Measurements from ENCODE around the gene TMEM163.

DNA sequence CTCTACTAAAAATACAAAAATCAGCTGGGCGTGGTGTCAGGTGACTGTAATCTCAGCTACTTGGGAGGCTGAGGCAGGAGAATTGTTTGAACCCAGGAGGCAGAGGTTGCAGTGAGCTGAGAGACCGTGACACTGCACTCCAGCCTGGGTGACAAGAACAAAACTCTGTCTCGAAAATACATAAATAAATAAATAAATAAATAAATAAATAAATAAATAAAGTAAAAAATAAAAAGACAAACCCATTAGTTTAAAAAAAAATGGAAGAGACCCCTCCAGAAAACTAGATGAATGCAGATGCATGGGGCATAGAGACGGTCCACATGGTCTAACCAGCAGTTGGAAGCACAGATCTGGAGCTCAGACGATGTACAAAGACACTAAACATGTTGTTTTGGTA, 18.1 kb downstream of the TMEM163 start:
- TF ChIP-seq, protein P1, sequence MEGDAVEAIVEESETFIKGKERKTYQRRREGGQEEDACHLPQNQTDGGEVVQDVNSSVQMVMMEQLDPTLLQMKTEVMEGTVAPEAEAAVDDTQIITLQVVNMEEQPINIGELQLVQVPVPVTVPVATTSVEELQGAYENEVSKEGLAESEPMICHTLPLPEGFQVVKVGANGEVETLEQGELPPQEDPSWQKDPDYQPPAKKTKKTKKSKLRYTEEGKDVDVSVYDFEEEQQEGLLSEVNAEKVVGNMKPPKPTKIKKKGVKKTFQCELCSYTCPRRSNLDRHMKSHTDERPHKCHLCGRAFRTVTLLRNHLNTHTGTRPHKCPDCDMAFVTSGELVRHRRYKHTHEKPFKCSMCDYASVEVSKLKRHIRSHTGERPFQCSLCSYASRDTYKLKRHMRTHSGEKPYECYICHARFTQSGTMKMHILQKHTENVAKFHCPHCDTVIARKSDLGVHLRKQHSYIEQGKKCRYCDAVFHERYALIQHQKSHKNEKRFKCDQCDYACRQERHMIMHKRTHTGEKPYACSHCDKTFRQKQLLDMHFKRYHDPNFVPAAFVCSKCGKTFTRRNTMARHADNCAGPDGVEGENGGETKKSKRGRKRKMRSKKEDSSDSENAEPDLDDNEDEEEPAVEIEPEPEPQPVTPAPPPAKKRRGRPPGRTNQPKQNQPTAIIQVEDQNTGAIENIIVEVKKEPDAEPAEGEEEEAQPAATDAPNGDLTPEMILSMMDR (IDR thresholded peaks at IDR 0.05; ENCODE audit: low read length) = no peak
- TF ChIP-seq EZH2 (IDR thresholded peaks at IDR 0.05; ENCODE audit: borderline replicate concordance, low read length) = no peak

Data from OCI-LY1 (cell line).